Tibial nerve (tissue), 3 donors: ENCODE data around the gene MOB2.

ENCODE experiments used
- POLR2A ChIP-seq, 2 donors: fragments of 450-650 bp; IDR thresholded peaks; one replicate each; pipeline ENCODE4 v1.6.1; 2017; ENCODE audit warnings: antibody characterized with exemption in 2 of 2, mild to moderate bottlenecking in 2 of 2, moderate library complexity in 2 of 2
- TF ChIP-seq, protein P1 (sequence below), 5 experiments: fragments of 200-600 bp in 3 of 5; fragments of 450-650 bp in 2 of 5; sonication (generic) in 3 of 5; IDR thresholded peaks; one replicate each; pipeline ENCODE4 v1.5.1; 2016 to 2019; ENCODE audit warnings: antibody characterized with exemption in 5 of 5, mild to moderate bottlenecking in 3 of 5, moderate library complexity in 2 of 5

DNA sequence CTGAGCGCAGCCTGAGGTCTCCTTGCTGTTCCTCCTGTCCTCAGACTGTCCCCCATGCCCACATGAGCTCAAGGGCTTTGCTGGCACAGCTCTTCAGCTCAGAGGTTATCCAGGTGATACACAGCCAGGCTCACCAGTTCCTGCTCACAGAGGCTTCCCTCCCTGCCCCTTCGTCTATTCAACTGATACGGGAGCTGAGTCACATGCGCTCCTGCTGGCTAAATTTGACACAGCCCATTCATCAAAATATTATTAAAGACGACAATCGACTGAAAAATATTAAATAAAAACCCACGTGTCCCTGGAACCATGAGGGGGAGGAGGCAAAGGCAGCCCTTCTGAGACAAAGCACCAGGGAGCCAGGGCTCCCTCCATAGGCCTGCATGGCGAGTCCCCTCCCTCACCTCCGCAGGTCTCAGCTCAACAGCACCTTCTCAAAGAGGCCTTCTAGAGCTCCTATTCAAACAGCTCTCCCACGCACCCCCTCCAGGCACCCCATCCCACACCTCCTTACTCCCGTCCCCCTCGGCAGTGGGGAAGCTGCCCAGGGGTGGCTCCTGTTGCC lies 45.0 kb upstream of the MOB2 start:
- TF ChIP-seq, protein P1, sequence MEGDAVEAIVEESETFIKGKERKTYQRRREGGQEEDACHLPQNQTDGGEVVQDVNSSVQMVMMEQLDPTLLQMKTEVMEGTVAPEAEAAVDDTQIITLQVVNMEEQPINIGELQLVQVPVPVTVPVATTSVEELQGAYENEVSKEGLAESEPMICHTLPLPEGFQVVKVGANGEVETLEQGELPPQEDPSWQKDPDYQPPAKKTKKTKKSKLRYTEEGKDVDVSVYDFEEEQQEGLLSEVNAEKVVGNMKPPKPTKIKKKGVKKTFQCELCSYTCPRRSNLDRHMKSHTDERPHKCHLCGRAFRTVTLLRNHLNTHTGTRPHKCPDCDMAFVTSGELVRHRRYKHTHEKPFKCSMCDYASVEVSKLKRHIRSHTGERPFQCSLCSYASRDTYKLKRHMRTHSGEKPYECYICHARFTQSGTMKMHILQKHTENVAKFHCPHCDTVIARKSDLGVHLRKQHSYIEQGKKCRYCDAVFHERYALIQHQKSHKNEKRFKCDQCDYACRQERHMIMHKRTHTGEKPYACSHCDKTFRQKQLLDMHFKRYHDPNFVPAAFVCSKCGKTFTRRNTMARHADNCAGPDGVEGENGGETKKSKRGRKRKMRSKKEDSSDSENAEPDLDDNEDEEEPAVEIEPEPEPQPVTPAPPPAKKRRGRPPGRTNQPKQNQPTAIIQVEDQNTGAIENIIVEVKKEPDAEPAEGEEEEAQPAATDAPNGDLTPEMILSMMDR (IDR thresholded peaks at IDR 0.05): no peak
- TF ChIP-seq POLR2A (IDR thresholded peaks at IDR 0.05): no peak
